IMR-90 (cell line): ENCODE measurements around the gene PLXND1. TPM values are rescaled to one million over a fixed set of nuclear protein-coding genes. Genes with fewer than 3 reads are reported as not detected.

Source experiments
- ATAC-seq: fragments of 200-7000 bp; cut with Tn5 transposase; 2 replicates; pipeline ENCODE4 v1.9.1; 2020; ENCODE audit warnings: low read depth, mild to moderate bottlenecking, moderate library complexity
- BruUV-seq: library from RNA; stranded (reverse); fragments of 400-500 nt; replicated peaks from 2 replicates; lab custom pipeline; 2021; lab: Mats Ljungman, UMichigan
- CTCF ChIA-PET: fragments of 300-600 bp; formaldehyde crosslinking; extraction: SDS; loops from one replicate; lab custom pipeline; 2021; ENCODE audit warnings: antibody characterized with exemption; lab: Yijun Ruan, JAX
- POLR2A ChIA-PET: fragments of 300-600 bp; sonication (Branson Sonifier 250); formaldehyde crosslinking; loops from one replicate; lab custom pipeline; 2022; ENCODE audit warnings: antibody characterized with exemption; ENCODE audit not compliant: unreplicated experiment; lab: Charles Lee
- DNase-seq: peaks from one replicate; pipeline ENCODE4 v3.0.0; 2013
- H2AFZ ChIP-seq: replicated peaks from 2 replicates; pipeline ENCODE3; 2013; ENCODE audit warnings: low read length, mild to moderate bottlenecking; ENCODE audit not compliant: poor library complexity
- H2AK5ac ChIP-seq: 2 replicates; pipeline ENCODE4 v1.6.1; 2013; ENCODE audit warnings: low read depth, low read length, inconsistent platforms
- H2AK9ac ChIP-seq: replicated peaks from 2 replicates; pipeline ENCODE3; 2013; ENCODE audit warnings: mild to moderate bottlenecking, low read depth, low read length, moderate library complexity; ENCODE audit not compliant: poor library complexity
- H2BK120ac ChIP-seq: 2 replicates; pipeline ENCODE4 v1.6.1; 2013; ENCODE audit warnings: low read depth, low read length, inconsistent platforms
- H2BK15ac ChIP-seq: 3 replicates; pipeline ENCODE4 v1.6.1; 2013; ENCODE audit warnings: low read depth, low read length, inconsistent platforms
- H2BK20ac ChIP-seq: 2 replicates; pipeline ENCODE4 v1.6.1; 2013; ENCODE audit warnings: low read depth, mild to moderate bottlenecking, inconsistent platforms, low read length, moderate library complexity
- H2BK5ac ChIP-seq: 2 replicates; pipeline ENCODE4 v1.6.1; 2013; ENCODE audit warnings: mild to moderate bottlenecking, low read depth, low read length, inconsistent platforms; ENCODE audit not compliant: poor library complexity, severe bottlenecking
- H3K14ac ChIP-seq: replicated peaks from 2 replicates; pipeline ENCODE4 v1.6.1; 2013; ENCODE audit warnings: low read depth, low read length, inconsistent platforms
- H3K18ac ChIP-seq: 2 replicates; pipeline ENCODE4 v1.6.1; 2013; ENCODE audit warnings: low read depth, low read length, control low read depth
- H3K23ac ChIP-seq: 2 replicates; pipeline ENCODE4 v1.6.1; 2013; ENCODE audit warnings: low read depth, low read length, inconsistent platforms
- H3K27ac ChIP-seq: 2 replicates; pipeline ENCODE4 v1.5.1; 2013; ENCODE audit warnings: mild to moderate bottlenecking, control low read depth, low read length; ENCODE audit not compliant: insufficient read depth
- H3K27me3 ChIP-seq: 2 replicates; pipeline ENCODE4 v1.6.1; 2013; ENCODE audit warnings: low read length; ENCODE audit not compliant: control insufficient read depth, insufficient read depth
- H3K36me3 ChIP-seq: 2 replicates; pipeline ENCODE4 v1.6.1; 2013; ENCODE audit warnings: low read length, mixed read lengths; ENCODE audit not compliant: control insufficient read depth, insufficient read depth
- H3K4ac ChIP-seq: 2 replicates; pipeline ENCODE4 v1.6.1; 2013; ENCODE audit warnings: low read depth, low read length, inconsistent platforms
- H3K4me1 ChIP-seq: 2 replicates; pipeline ENCODE4 v1.6.1; 2013; ENCODE audit warnings: low read length, mixed read lengths; ENCODE audit not compliant: control insufficient read depth, insufficient read depth
- H3K4me2 ChIP-seq: 2 replicates; pipeline ENCODE4 v1.6.1; 2013; ENCODE audit warnings: low read depth, mild to moderate bottlenecking, control low read depth, low read length, moderate library complexity
- H3K4me3 ChIP-seq: 2 replicates; pipeline ENCODE4 v1.5.1; 2013; ENCODE audit warnings: low read depth, mild to moderate bottlenecking, control low read depth, low read length, moderate library complexity; ENCODE audit not compliant: insufficient read depth
- H3K56ac ChIP-seq: 2 replicates; pipeline ENCODE4 v1.6.1; 2013; ENCODE audit warnings: low read length, inconsistent platforms; ENCODE audit not compliant: insufficient read depth; ENCODE audit errors: extremely low read depth
- H3K79me1 ChIP-seq, 2 experiments: 2 replicates each; pipeline ENCODE4 v1.6.1; 2013; ENCODE audit warnings: low read length in 2 of 2, inconsistent platforms in 1 of 2, low read depth in 1 of 2
- H3K9ac ChIP-seq: 2 replicates; pipeline ENCODE4 v1.6.1; 2013; ENCODE audit warnings: low read depth, low read length, control low read depth
- H3K9me1 ChIP-seq: 2 replicates; pipeline ENCODE4 v1.6.1; 2013; ENCODE audit warnings: low read length, inconsistent platforms; ENCODE audit not compliant: insufficient read depth
- H3K9me3 ChIP-seq: 2 replicates; pipeline ENCODE4 v1.6.1; 2013; ENCODE audit warnings: low read length; ENCODE audit not compliant: control insufficient read depth, insufficient read depth
- H4K20me1 ChIP-seq: 2 replicates; pipeline ENCODE4 v1.6.1; 2013; ENCODE audit warnings: low read length, inconsistent platforms; ENCODE audit not compliant: insufficient read depth
- H4K5ac ChIP-seq: 2 replicates; pipeline ENCODE4 v1.6.1; 2013; ENCODE audit warnings: mild to moderate bottlenecking, low read depth, low read length, control low read depth
- H4K8ac ChIP-seq, 2 experiments: 2 replicates each; pipeline ENCODE4 v1.6.1; 2013; ENCODE audit warnings: low read depth in 2 of 2, low read length in 2 of 2, control low read depth in 1 of 2, inconsistent platforms in 1 of 2
- H4K91ac ChIP-seq: 2 replicates; pipeline ENCODE4 v1.6.1; 2013; ENCODE audit warnings: low read depth, low read length, inconsistent platforms; ENCODE audit not compliant: insufficient read depth
- BHLHE40 ChIP-seq: fragments of 150-350 bp; IDR thresholded peaks from 2 replicates; pipeline ENCODE4 v1.6.1; 2016; ENCODE audit warnings: mild to moderate bottlenecking, low read depth, low read length
- CEBPB ChIP-seq: IDR thresholded peaks from 2 replicates; pipeline ENCODE4 v1.6.1; 2012; ENCODE audit warnings: low read depth, low read length, improper control_type of control experiment
- CTCF ChIP-seq: conservative IDR thresholded peaks from 2 replicates; pipeline ENCODE4 v1.5.1; 2012; ENCODE audit warnings: mild to moderate bottlenecking, low read depth, low read length, improper control_type of control experiment
- ELK1 ChIP-seq: fragments of 150-350 bp; IDR thresholded peaks from 2 replicates; pipeline ENCODE4 v1.6.1; 2016; ENCODE audit warnings: low read depth, mild to moderate bottlenecking, low read length, moderate library complexity, borderline replicate concordance
- FOS ChIP-seq: fragments of 150-350 bp; IDR thresholded peaks from 2 replicates; pipeline ENCODE4 v1.6.1; 2016; ENCODE audit warnings: low read depth, low read length
- MAFK ChIP-seq: IDR thresholded peaks from 2 replicates; pipeline ENCODE4 v1.6.1; 2012; ENCODE audit warnings: low read depth, low read length, improper control_type of control experiment
- MAZ ChIP-seq: IDR thresholded peaks from 2 replicates; pipeline ENCODE4 v1.6.1; 2012; ENCODE audit warnings: low read depth, mild to moderate bottlenecking, low read length, improper control_type of control experiment, moderate library complexity, borderline replicate concordance
- MXI1 ChIP-seq: IDR thresholded peaks from 2 replicates; pipeline ENCODE4 v1.6.1; 2012; ENCODE audit warnings: low read depth, mild to moderate bottlenecking, low read length, moderate library complexity, borderline replicate concordance
- POLR2A ChIP-seq: IDR thresholded peaks from 2 replicates; pipeline ENCODE4 v1.6.1; 2012; ENCODE audit warnings: mild to moderate bottlenecking, low read depth, low read length
- RAD21 ChIP-seq: IDR thresholded peaks from 2 replicates; pipeline ENCODE4 v1.6.1; 2012; ENCODE audit warnings: low read length, improper control_type of control experiment
- RFX5 ChIP-seq: IDR thresholded peaks from 2 replicates; pipeline ENCODE4 v1.8.0; 2012; ENCODE audit warnings: low read depth, mild to moderate bottlenecking, low read length, moderate library complexity
- SMC3 ChIP-seq: fragments of 150-350 bp; IDR thresholded peaks from 2 replicates; pipeline ENCODE4 v1.6.1; 2016; ENCODE audit warnings: low read depth, mild to moderate bottlenecking, antibody characterized with exemption, low read length, moderate library complexity
- WGBS, 2 experiments: methylation state at CpG; one replicate each; pipeline versions ENCODE4 v1.1.5 to v1.1.7; 2013; ENCODE audit warnings: missing lambda C conversion rate in 2 of 2; ENCODE audit not compliant: insufficient read length in 1 of 2; ENCODE audit errors: extremely low coverage in 2 of 2; 5-methylcytosine and 5-hydroxymethylcytosine counted together
- dilution Hi-C: fragments of 300-500 bp; cut with HindIII; formaldehyde crosslinking; loops from one replicate; pipeline ENCODE4 v1.14.3; 2018; ENCODE audit warnings: low sequenced_read_pairs; ENCODE audit not compliant: unreplicated experiment
- in situ Hi-C: fragments of 300-500 bp; cut with MboI; formaldehyde crosslinking; loops from 3 replicates; pipeline ENCODE4 v1.14.3; 2019; ENCODE audit warnings: low sequenced_read_pairs, inconsistent platforms, mixed read lengths
- intact Hi-C: fragments of 100-400 bp; cut with micrococcal nuclease; formaldehyde crosslinking; loops from 2 replicates; pipeline ENCODE4 v1.10.0; 2022
- polyA plus RNA-seq, 3 experiments: library from polyadenylated mRNA; depleted of rRNA; stranded (reverse); fragments of >200 nt; gene quantifications; 2 replicates each; pipeline ENCODE4 v1.2.3, GENCODE V29; 2012; ENCODE audit warnings: low replicate concordance in 1 of 3
- total RNA-seq: library from RNA; depleted of rRNA; stranded (reverse); fragments of >200 nt; gene quantifications from 2 replicates; pipeline ENCODE4 v1.2.3, GENCODE V29; 2012

PLXND1 gene
- total and polyA plus RNA-seq, 2 of the 4 experiments (the other 2 are of a cell fraction) = 19.2 to 67.1 TPM

GRCh38 chr3:129561619-129562248, 44.7 kb downstream of the PLXND1 start (continued):
- no peak for TF ChIP-seq MAFK

- dilution Hi-C loops (no loop called here), in situ Hi-C loops (no loop called here), intact Hi-C loops (loop anchor here (1.0 to 5.0 kb wide), 3 partner anchors 36 to 119 kb away; partner anchors contain the start of gene IFT122)
- 5% methylated on average over 8 of the region's 18 CpGs; no CpG with 5 or more reads in 1 of the 2 experiments for WGBS, 2 experiments
- peak overlapping the region; percentile 96 for H2BK5ac ChIP-seq
- peaks cover 25% of the 10 kb centered on the region for H3K9me1 ChIP-seq
- H3K4ac ChIP-seq = peak overlapping the region; percentile 100
- peak overlapping the region; percentile 91 for H2AFZ ChIP-seq
- DNase-seq (peak; percentile 76), ATAC-seq (peak; percentile 80)
- H4K5ac ChIP-seq = peak overlapping the region; percentile 100
- peak overlapping the region; percentile 94 for H3K9ac ChIP-seq
- H3K4me3 ChIP-seq = peak overlapping the region; percentile 24; the same call in 1 of the 2 replicates
- H2BK15ac ChIP-seq = peak overlapping the region; percentile 95; the same call in 2 of the 3 replicates
- H3K23ac ChIP-seq = peak overlapping the region; percentile 95
- peak overlapping the region; percentile 96 for H2AK9ac ChIP-seq
- H3K18ac ChIP-seq = peak overlapping the region; percentile 99
- H3K36me3 ChIP-seq = peaks cover 51% of the 10 kb centered on the region
- peaks cover 37% of the 10 kb centered on the region for H3K4me1 ChIP-seq
- H3K4me2 ChIP-seq = peak overlapping the region; percentile 93
- H2AK5ac ChIP-seq = peak overlapping the region; percentile 95
- H3K56ac ChIP-seq = peak overlapping the region; percentile 94
- H3K14ac ChIP-seq = peak overlapping the region; percentile 96
- peak overlapping the region; percentile 88 for H2BK120ac ChIP-seq
- peak overlapping the region; percentile 79 to 99 for H4K8ac ChIP-seq
- H3K79me1 ChIP-seq = peaks cover 13 to 41% of the 10 kb centered on the region in 2 experiments; a peak in 3 of 4 replicates
- POLR2A ChIA-PET = no interaction called here
- H4K91ac ChIP-seq = peak overlapping the region; percentile 97
- BruUV-seq = no TSS peak
- peak overlapping the region; percentile 95 for H2BK20ac ChIP-seq
- CTCF ChIA-PET = interaction anchor here (0.6 to 1.8 kb wide), 2 partner anchors 71 to 222 kb away, joined by 3 to 4 read pairs; no protein-coding TSS in a partner anchor
- no peaks in the 10 kb centered on the region for H3K27me3 ChIP-seq
- no peaks in the 10 kb centered on the region for H4K20me1 ChIP-seq
- no peaks in the 10 kb centered on the region for H3K9me3 ChIP-seq
- H3K27ac ChIP-seq = peak overlapping the region; percentile 98
- no peak for TF ChIP-seq BHLHE40
- no peak for TF ChIP-seq FOS
- no peak for TF ChIP-seq POLR2A
- TF ChIP-seq SMC3 = no peak; the same call in 1 of the 2 replicates
- no peak for TF ChIP-seq CEBPB
- no peak for TF ChIP-seq MXI1
- no peak for TF ChIP-seq RFX5
- no peak for TF ChIP-seq CTCF
- no peak for TF ChIP-seq MAFK
- TF ChIP-seq RAD21 = 0 out of 2 replicates have a peak, but pooled peaks have one; percentile 9
- TF ChIP-seq ELK1 = no peak
- TF ChIP-seq MAZ = peak; percentile 80; the same call in 1 of the 2 replicates
These were observed 45.4 kb downstream of the PLXND1 start for GRCh38 chr3:129560911-129561594.
